HCT116 (cell line): Measurements from ENCODE around the gene CXCR2. TPM values are rescaled to one million over a fixed set of nuclear protein-coding genes. Genes with fewer than 3 reads are reported as not detected.

Experiments
- ATAC-seq: fragments of 200-7000 bp; cut with Tn5 transposase; 2 replicates; pipeline ENCODE4 v1.9.1; 2020; ENCODE audit warnings: mild to moderate bottlenecking, moderate library complexity
- BruUV-seq: library from RNA; stranded (reverse); fragments of 400-500 nt; replicated peaks from 2 replicates; lab custom pipeline; 2021; lab: Mats Ljungman, UMichigan
- CTCF ChIA-PET: fragments of 300-600 bp; sonication (Branson Sonifier 250); formaldehyde crosslinking; loops from one replicate; lab custom pipeline; 2021; ENCODE audit warnings: antibody characterized with exemption; lab: Charles Lee
- POLR2A ChIA-PET: fragments of 300-600, 350-600 bp; sonication (Branson Sonifier 250); formaldehyde crosslinking; loops from one replicate; lab custom pipeline; 2021; ENCODE audit warnings: antibody characterized with exemption; lab: Charles Lee
- RAD21 ChIA-PET, 2 experiments: fragments of 300-600 bp; sonication (Branson Sonifier 250); formaldehyde crosslinking; loops; one replicate each; lab custom pipeline; 2023; ENCODE audit warnings: low total read pairs in 2 of 2; ENCODE audit not compliant: uncharacterized antibody in 2 of 2, unreplicated experiment in 2 of 2, low non-redundant PET in 1 of 2; lab: Charles Lee
- DNase-seq: peaks from one replicate; pipeline ENCODE4 v3.0.0-alpha.2; 2010; ENCODE audit warnings: low read depth, low spot score
- H2AFZ ChIP-seq: fragments of 200-600 bp; shearing (Covaris generic), sonication (generic); 2 replicates; pipeline ENCODE4 v1.6.1; 2017; ENCODE audit warnings: low read depth, mixed run types, mixed read lengths, antibody characterized with exemption, low read length; ENCODE audit not compliant: poor library complexity, severe bottlenecking
- H3K27ac ChIP-seq: 2 replicates; pipeline ENCODE4 v1.5.1; 2012; ENCODE audit warnings: low read depth, low read length
- H3K27me3 ChIP-seq: fragments of 200-600 bp; sonication (generic); 2 replicates; pipeline ENCODE4 v1.6.1; 2016; ENCODE audit warnings: mixed run types, low read length, mixed read lengths; ENCODE audit not compliant: insufficient read depth
- H3K36me3 ChIP-seq, 2 experiments: fragments of 200-500 bp in 1 of 2; fragments of 200-600 bp in 1 of 2; sonication (Bioruptor generic) in 1 of 2; sonication (generic) in 1 of 2; 2 replicates each; pipeline versions ENCODE4 v1.5.1 to v1.6.1; 2014 to 2016; ENCODE audit warnings: low read length in 2 of 2, inconsistent platforms in 1 of 2, mixed read lengths in 1 of 2, mixed run types in 1 of 2; ENCODE audit not compliant: insufficient read depth in 2 of 2, control insufficient read depth in 1 of 2
- H3K4me1 ChIP-seq, 2 experiments: fragments of 200-600 bp in 1 of 2; sonication (generic) in 1 of 2; 2 replicates each; pipeline versions ENCODE4 v1.5.1 to v1.6.1; 2012 to 2017; ENCODE audit warnings: low read length in 2 of 2, inconsistent platforms in 1 of 2, mild to moderate bottlenecking in 1 of 2, mixed read lengths in 1 of 2, mixed run types in 1 of 2, moderate library complexity in 1 of 2; ENCODE audit not compliant: insufficient read depth in 2 of 2, control insufficient read depth in 1 of 2
- H3K4me2 ChIP-seq: fragments of 200-600 bp; sonication (generic); 2 replicates; pipeline ENCODE4 v1.6.1; 2017; ENCODE audit warnings: mixed run types, low read length, mixed read lengths
- H3K4me3 ChIP-seq, 2 experiments: fragments of 200-600 bp in 1 of 2; sonication (generic) in 1 of 2; replicated peaks in 1 of 2; 2 replicates each; pipeline ENCODE4 v1.5.1; 2011 to 2016; ENCODE audit warnings: low read length in 2 of 2, control low read depth in 1 of 2, low read depth in 1 of 2, mild to moderate bottlenecking in 1 of 2, mixed read lengths in 1 of 2, mixed run types in 1 of 2
- H3K79me2 ChIP-seq: fragments of 200-600 bp; sonication (generic); 2 replicates; pipeline ENCODE4 v1.6.1; 2017; ENCODE audit warnings: mild to moderate bottlenecking, mixed run types, low read length, moderate library complexity, mixed read lengths; ENCODE audit not compliant: insufficient read depth
- H3K9ac ChIP-seq: fragments of 200-600 bp; sonication (generic); 2 replicates; pipeline ENCODE4 v1.6.1; 2016; ENCODE audit warnings: low read length, mixed read lengths
- H3K9me2 ChIP-seq: fragments of 200-600 bp; sonication (generic), shearing (Covaris generic); 2 replicates; pipeline ENCODE4 v1.6.1; 2017; ENCODE audit warnings: mixed run types, mild to moderate bottlenecking, moderate library complexity; ENCODE audit not compliant: insufficient read depth
- H3K9me3 ChIP-seq, 2 experiments: fragments of 200-500 bp in 1 of 2; fragments of 200-600 bp in 1 of 2; sonication (Bioruptor generic) in 1 of 2; sonication (generic) in 1 of 2; 2 replicates each; pipeline ENCODE4 v1.6.1; 2014 to 2017; ENCODE audit warnings: low read length in 2 of 2, mixed read lengths in 2 of 2, inconsistent platforms in 1 of 2, low read depth in 1 of 2, mild to moderate bottlenecking in 1 of 2, mixed run types in 1 of 2, moderate library complexity in 1 of 2; ENCODE audit not compliant: control insufficient read depth in 1 of 2, insufficient read depth in 1 of 2
- H4K20me1 ChIP-seq: fragments of 200-600 bp; sonication (generic), shearing (Covaris generic); 2 replicates; pipeline ENCODE4 v1.6.1; 2017; ENCODE audit warnings: mixed run types, mild to moderate bottlenecking, moderate library complexity; ENCODE audit not compliant: insufficient read depth
- ATF3 ChIP-seq: IDR thresholded peaks from 2 replicates; pipeline ENCODE4 v1.6.1; 2012
- CEBPB ChIP-seq: IDR thresholded peaks from 2 replicates; pipeline ENCODE4 v1.6.1; 2012; ENCODE audit warnings: low read depth
- EGR1 ChIP-seq: IDR thresholded peaks from 2 replicates; pipeline ENCODE4 v1.6.1; 2012; ENCODE audit warnings: low read depth
- ELF1 ChIP-seq: IDR thresholded peaks from 2 replicates; pipeline ENCODE4 v1.6.1; 2012; ENCODE audit warnings: low read depth, borderline replicate concordance
- EZH2 ChIP-seq: fragments of 200-600 bp; sonication (generic); IDR thresholded peaks from 2 replicates; pipeline ENCODE4 v1.6.1; 2017; ENCODE audit warnings: antibody characterized with exemption, mixed run types
- EZH2phosphoT487 ChIP-seq: fragments of 200-600 bp; IDR thresholded peaks from 2 replicates; pipeline ENCODE4 v1.6.1; 2018; ENCODE audit warnings: antibody characterized with exemption, borderline replicate concordance
- FOSL1 ChIP-seq: IDR thresholded peaks from 2 replicates; pipeline ENCODE4 v1.6.1; 2012; ENCODE audit warnings: low read depth
- JUND ChIP-seq: IDR thresholded peaks from 2 replicates; pipeline ENCODE4 v1.6.1; 2012
- MAX ChIP-seq: IDR thresholded peaks from 2 replicates; pipeline ENCODE4 v1.6.1; 2012
- POLR2A ChIP-seq: IDR thresholded peaks from 2 replicates; pipeline ENCODE4 v1.7.0; 2011; ENCODE audit warnings: borderline replicate concordance; ENCODE audit not compliant: insufficient read depth, insufficient read length; ENCODE audit errors: extremely low read depth
- POLR2AphosphoS5 ChIP-seq: IDR thresholded peaks from 2 replicates; pipeline ENCODE4 v1.6.1; 2011; ENCODE audit warnings: mild to moderate bottlenecking, low read depth, low read length, moderate library complexity
- RAD21 ChIP-seq: IDR thresholded peaks from 2 replicates; pipeline ENCODE4 v1.6.1; 2012; ENCODE audit warnings: low read depth, mild to moderate bottlenecking
- REST ChIP-seq: IDR thresholded peaks from 2 replicates; pipeline ENCODE4 v1.6.1; 2012; ENCODE audit warnings: low read depth
- SIN3A ChIP-seq: IDR thresholded peaks from 2 replicates; pipeline ENCODE4 v1.6.1; 2012; ENCODE audit warnings: low read depth
- SP1 ChIP-seq: IDR thresholded peaks from 2 replicates; pipeline ENCODE4 v1.6.1; 2012; ENCODE audit warnings: low read depth
- TCF7L2 ChIP-seq: IDR thresholded peaks from 2 replicates; pipeline ENCODE4 v1.7.0; 2011; ENCODE audit warnings: borderline replicate concordance, inconsistent platforms; ENCODE audit not compliant: insufficient read depth, insufficient read length; ENCODE audit errors: extremely low read depth
- ZFX ChIP-seq: fragments of 450-650 bp; IDR thresholded peaks from 2 replicates; pipeline ENCODE4 v1.6.1; 2017
- ZNF274 ChIP-seq: fragments of 200-500 bp; sonication (Bioruptor generic); IDR thresholded peaks from 2 replicates; pipeline ENCODE4 v1.6.1; 2014; ENCODE audit warnings: mild to moderate bottlenecking, low read depth, low read length, inconsistent platforms
- intact Hi-C: fragments of 100-400 bp; cut with micrococcal nuclease; formaldehyde crosslinking; loops from 2 replicates; pipeline ENCODE4 v1.10.0; 2022
- total RNA-seq: library from RNA; stranded (reverse); gene quantifications from one replicate; pipeline ENCODE4 v1.2.1, GENCODE V29; 2021; ENCODE audit not compliant: unreplicated experiment

CXCR2 gene
- total RNA-seq, 1 experiment from 2014 or later, result 0.15 TPM

- Histone ChIP-seq H3K79me2 (no peaks in the 10 kb centered on the region), H4K20me1 (no peaks in the 10 kb centered on the region), H3K36me3 (no peaks in the 10 kb centered on the region), H3K9me3 (no peaks in the 10 kb centered on the region), H3K4me2 (no peak overlapping the region), H3K9ac (no peak overlapping the region), H2AFZ (no peak overlapping the region), H3K9me2 (no peaks in the 10 kb centered on the region), H3K4me3 (no peak overlapping the region), H3K4me1 (no peaks in the 10 kb centered on the region), H3K27me3 (no peaks in the 10 kb centered on the region), H3K27ac (no peak overlapping the region)
- no peak for TF ChIP-seq REST
- ChIA-PET RAD21 (no interaction called here), POLR2A (no interaction called here), CTCF (no interaction called here)
- intact Hi-C loops, result no loop called here
- no peak for DNase-seq
- ATAC-seq, result no peak
- BruUV-seq, result no TSS peak
Measured at GRCh38 chr2:218129458-218130135, 3.8 kb downstream of the CXCR2 start.

- ChIA-PET RAD21 (no interaction called here), POLR2A (no interaction called here), CTCF (no interaction called here)
- Histone ChIP-seq H3K4me2 (no peak overlapping the region), H3K4me3 (no peak overlapping the region), H3K9ac (no peak overlapping the region), H3K27me3 (no peaks in the 10 kb centered on the region; the same call in 1 of the 2 replicates), H3K36me3 (no peaks in the 10 kb centered on the region), H3K4me1 (no peaks in the 10 kb centered on the region), H2AFZ (no peak overlapping the region), H3K9me3 (no peaks in the 10 kb centered on the region), H4K20me1 (no peaks in the 10 kb centered on the region), H3K79me2 (no peaks in the 10 kb centered on the region), H3K27ac (no peak overlapping the region), H3K9me2 (no peaks in the 10 kb centered on the region)
- ATAC-seq, result no peak
- no TSS peak for BruUV-seq
- DNase-seq, result no peak
- intact Hi-C loops, result no loop called here
- no peak for TF ChIP-seq MAX
- TF ChIP-seq EZH2, result no peak
- TF ChIP-seq SIN3A, result no peak
- no peak for TF ChIP-seq ZFX
- no peak for TF ChIP-seq ZNF274
- TF ChIP-seq TCF7L2, result no peak
- TF ChIP-seq POLR2A, result no peak
- no peak for TF ChIP-seq ATF3
- no peak for TF ChIP-seq POLR2AphosphoS5
- TF ChIP-seq EZH2phosphoT487, result no peak
- TF ChIP-seq EGR1, result no peak
- no peak for TF ChIP-seq ELF1
- no peak for TF ChIP-seq CEBPB
- TF ChIP-seq SP1, result no peak
- TF ChIP-seq FOSL1, result no peak
- TF ChIP-seq JUND, result no peak
- no peak for TF ChIP-seq RAD21
Measured at GRCh38 chr2:218130377-218130776, 4.5 kb downstream of the CXCR2 start.
